Neural progenitor cell (in vitro differentiated cells): Measurements from ENCODE around the gene CUEDC1. TPM values are rescaled to one million over a fixed set of nuclear protein-coding genes. Genes with fewer than 3 reads are reported as not detected.

ENCODE experiments used
- DNase-seq: peaks from one replicate; pipeline ENCODE4 v3.0.0-alpha.2; 2016; ENCODE audit warnings: low spot score
- H2AFZ ChIP-seq: fragments of 200-600 bp; sonication (generic); replicated peaks from 2 replicates; pipeline ENCODE4 v1.6.1; 2016; ENCODE audit warnings: antibody characterized with exemption
- H3F3A ChIP-seq: fragments of 200-600 bp; sonication (generic); 2 replicates; pipeline ENCODE4 v1.6.1; 2016; ENCODE audit warnings: antibody characterized with exemption, low read depth
- H3K27ac ChIP-seq: fragments of 200-600 bp; sonication (generic); 2 replicates; pipeline ENCODE4 v1.5.1; 2016; ENCODE audit warnings: mild to moderate bottlenecking
- H3K27me3 ChIP-seq: fragments of 200-600 bp; sonication (generic); 2 replicates; pipeline ENCODE4 v1.6.1; 2016; ENCODE audit warnings: mild to moderate bottlenecking, moderate library complexity
- H3K36me3 ChIP-seq: fragments of 200-600 bp; sonication (generic); 2 replicates; pipeline ENCODE4 v1.5.1; 2016
- H3K4me1 ChIP-seq: fragments of 200-600 bp; sonication (generic); 2 replicates; pipeline ENCODE4 v1.6.1; 2016; ENCODE audit warnings: mixed run types
- H3K4me2 ChIP-seq: fragments of 200-600 bp; sonication (generic); 2 replicates; pipeline ENCODE4 v1.6.1; 2016
- H3K4me3 ChIP-seq: fragments of 200-600 bp; sonication (generic); 2 replicates; pipeline ENCODE4 v1.5.1; 2016
- H3K79me2 ChIP-seq: fragments of 200-600 bp; sonication (generic); 2 replicates; pipeline ENCODE4 v1.6.1; 2016; ENCODE audit warnings: low read depth
- H3K9ac ChIP-seq: fragments of 200-600 bp; sonication (generic); 2 replicates; pipeline ENCODE4 v1.6.1; 2016
- H3K9me3 ChIP-seq: fragments of 200-600 bp; sonication (generic); 2 replicates; pipeline ENCODE4 v1.5.1; 2016; ENCODE audit warnings: low read depth
- H4K20me1 ChIP-seq: fragments of 200-600 bp; sonication (generic); 2 replicates; pipeline ENCODE4 v1.6.1; 2016; ENCODE audit warnings: low read depth
- H3K27ac Mint-ChIP-seq: 3 replicates; pipeline ENCODE4 v1.8.0; 2021; ENCODE audit warnings: mixed read lengths
- H3K27me3 Mint-ChIP-seq: 2 replicates; pipeline ENCODE4 v1.8.0; 2022; ENCODE audit warnings: low read depth, mild to moderate bottlenecking, inconsistent platforms, moderate library complexity, mixed read lengths; ENCODE audit not compliant: insufficient read depth
- H3K36me3 Mint-ChIP-seq: 3 replicates; pipeline ENCODE4 v1.8.0; 2021; ENCODE audit warnings: mixed read lengths
- H3K4me1 Mint-ChIP-seq: 3 replicates; pipeline ENCODE4 v1.8.0; 2021; ENCODE audit warnings: mixed read lengths
- H3K4me3 Mint-ChIP-seq: 3 replicates; pipeline ENCODE4 v1.8.0; 2021; ENCODE audit warnings: mild to moderate bottlenecking, moderate library complexity, mixed read lengths
- H3K9me3 Mint-ChIP-seq: 3 replicates; pipeline ENCODE4 v1.8.0; 2020; ENCODE audit warnings: mixed read lengths
- EZH2 ChIP-seq: fragments of 200-600 bp; sonication (generic); IDR thresholded peaks from 2 replicates; pipeline ENCODE4 v1.6.1; 2017; ENCODE audit warnings: antibody characterized with exemption, mild to moderate bottlenecking, moderate library complexity
- EZH2phosphoT487 ChIP-seq: fragments of 200-600 bp; sonication (generic); IDR thresholded peaks from 2 replicates; pipeline ENCODE4 v1.6.1; 2017; ENCODE audit warnings: antibody characterized with exemption
- total RNA-seq: library from RNA; depleted of rRNA; stranded (reverse); fragments of >200 nt; gene quantifications from 2 replicates; pipeline ENCODE4 v1.2.3, GENCODE V29; 2015; ENCODE audit warnings: low replicate concordance
- TF ChIP-seq, protein P1 (sequence below): fragments of 200-600 bp; sonication (generic); IDR thresholded peaks from 2 replicates; pipeline ENCODE4 v1.5.1; 2017; ENCODE audit warnings: antibody characterized with exemption, mild to moderate bottlenecking

The CUEDC1 gene
- total RNA-seq, 1 donor from 2014 or later = 8.8 TPM

GRCh38 chr17:57911834-57912673 lies 43.2 kb downstream of the CUEDC1 start:
- Histone ChIP-seq H3K4me2 (peak overlapping the region; percentile 76), H4K20me1 (no peaks in the 10 kb centered on the region), H2AFZ (no peak overlapping the region), H3K79me2 (peaks cover 11% of the 10 kb centered on the region), H3K4me1 (peaks cover 70% of the 10 kb centered on the region), H3K9me3 (no peaks in the 10 kb centered on the region), H3K9ac (no peak overlapping the region), H3F3A (peaks cover 61% of the 10 kb centered on the region), H3K27ac (peak overlapping the region; percentile 81), H3K36me3 (no peaks in the 10 kb centered on the region), H3K4me3 (peak overlapping the region; percentile 18), H3K27me3 (no peaks in the 10 kb centered on the region)
- peaks cover 86% of the 10 kb centered on the region for H3K4me1 Mint-ChIP-seq
- H3K27me3 Mint-ChIP-seq = peaks cover 16% of the 10 kb centered on the region
- H3K27ac Mint-ChIP-seq = peak overlapping the region; percentile 96
- no peaks in the 10 kb centered on the region for H3K9me3 Mint-ChIP-seq
- peaks cover 3% of the 10 kb centered on the region for H3K36me3 Mint-ChIP-seq
- peak overlapping the region; percentile 20 for H3K4me3 Mint-ChIP-seq
- TF ChIP-seq EZH2phosphoT487 (no peak), EZH2 (no peak)
- TF ChIP-seq, protein P1, sequence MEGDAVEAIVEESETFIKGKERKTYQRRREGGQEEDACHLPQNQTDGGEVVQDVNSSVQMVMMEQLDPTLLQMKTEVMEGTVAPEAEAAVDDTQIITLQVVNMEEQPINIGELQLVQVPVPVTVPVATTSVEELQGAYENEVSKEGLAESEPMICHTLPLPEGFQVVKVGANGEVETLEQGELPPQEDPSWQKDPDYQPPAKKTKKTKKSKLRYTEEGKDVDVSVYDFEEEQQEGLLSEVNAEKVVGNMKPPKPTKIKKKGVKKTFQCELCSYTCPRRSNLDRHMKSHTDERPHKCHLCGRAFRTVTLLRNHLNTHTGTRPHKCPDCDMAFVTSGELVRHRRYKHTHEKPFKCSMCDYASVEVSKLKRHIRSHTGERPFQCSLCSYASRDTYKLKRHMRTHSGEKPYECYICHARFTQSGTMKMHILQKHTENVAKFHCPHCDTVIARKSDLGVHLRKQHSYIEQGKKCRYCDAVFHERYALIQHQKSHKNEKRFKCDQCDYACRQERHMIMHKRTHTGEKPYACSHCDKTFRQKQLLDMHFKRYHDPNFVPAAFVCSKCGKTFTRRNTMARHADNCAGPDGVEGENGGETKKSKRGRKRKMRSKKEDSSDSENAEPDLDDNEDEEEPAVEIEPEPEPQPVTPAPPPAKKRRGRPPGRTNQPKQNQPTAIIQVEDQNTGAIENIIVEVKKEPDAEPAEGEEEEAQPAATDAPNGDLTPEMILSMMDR = no peak
- DNase-seq = peak; percentile 93

DNA sequence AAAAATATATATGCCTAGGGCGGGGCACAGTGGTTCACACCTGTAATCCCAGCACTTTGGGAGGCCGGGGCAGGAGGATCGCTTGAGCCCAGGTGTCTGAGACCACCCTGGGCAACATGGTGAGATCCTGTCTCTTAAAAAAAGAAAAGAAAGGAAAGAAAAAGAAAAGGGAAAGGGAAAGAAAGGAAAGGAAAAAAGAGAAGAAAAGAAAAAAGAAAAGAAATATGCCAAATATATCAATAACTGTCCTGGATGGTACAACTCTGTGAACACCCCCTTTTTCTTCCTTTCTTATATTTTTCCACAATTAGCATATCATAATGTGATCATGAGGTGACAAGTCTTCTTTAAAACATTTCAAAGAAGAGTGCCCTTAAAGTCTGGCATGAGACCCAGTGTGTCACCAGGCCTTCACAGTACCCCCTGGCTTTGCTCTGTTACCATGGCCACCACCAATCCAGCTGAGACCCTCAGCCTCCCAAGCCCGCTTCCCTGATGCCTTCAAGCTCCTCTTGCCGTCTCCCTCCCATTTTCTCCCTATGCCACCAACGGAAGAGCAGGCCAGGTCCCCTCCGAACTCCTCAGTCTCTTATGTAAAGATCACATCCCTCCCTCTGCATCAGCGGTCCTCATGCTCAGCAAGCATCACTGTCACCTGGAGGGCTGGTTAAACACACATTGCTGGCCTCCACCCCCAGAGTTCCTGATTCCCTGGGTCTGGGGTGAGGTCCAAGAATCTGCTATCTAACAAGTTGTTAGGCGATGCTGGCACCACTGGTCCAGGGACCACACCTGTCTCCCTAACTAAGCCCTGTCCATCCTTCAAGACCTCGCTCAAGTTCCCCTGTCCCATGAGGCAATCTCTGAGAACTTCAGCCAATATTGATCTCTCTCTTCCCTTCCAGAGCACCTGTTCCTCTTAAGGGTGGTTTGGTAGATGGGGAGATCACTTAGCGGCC lies 44.5 kb downstream of the CUEDC1 start:
- Histone ChIP-seq H3K27me3 (no peaks in the 10 kb centered on the region), H3K27ac (no peak overlapping the region), H3K9me3 (no peaks in the 10 kb centered on the region), H3K9ac (no peak overlapping the region), H3K4me2 (peak overlapping the region; percentile 76), H3K79me2 (peaks cover 11% of the 10 kb centered on the region), H3F3A (peaks cover 59% of the 10 kb centered on the region), H4K20me1 (peaks cover 6% of the 10 kb centered on the region), H2AFZ (no peak overlapping the region), H3K4me1 (peaks cover 67% of the 10 kb centered on the region), H3K4me3 (no peak overlapping the region), H3K36me3 (no peaks in the 10 kb centered on the region)
- Mint-ChIP-seq H3K27me3 (peaks cover 5% of the 10 kb centered on the region), H3K36me3 (peaks cover 3% of the 10 kb centered on the region), H3K4me1 (peaks cover 84% of the 10 kb centered on the region), H3K9me3 (no peaks in the 10 kb centered on the region), H3K27ac (peak overlapping the region; percentile 16), H3K4me3 (peak overlapping the region; percentile 1)
- DNase-seq = no peak
- TF ChIP-seq, protein P1 = no peak
- TF ChIP-seq EZH2phosphoT487 = no peak
- no peak for TF ChIP-seq EZH2

DNA sequence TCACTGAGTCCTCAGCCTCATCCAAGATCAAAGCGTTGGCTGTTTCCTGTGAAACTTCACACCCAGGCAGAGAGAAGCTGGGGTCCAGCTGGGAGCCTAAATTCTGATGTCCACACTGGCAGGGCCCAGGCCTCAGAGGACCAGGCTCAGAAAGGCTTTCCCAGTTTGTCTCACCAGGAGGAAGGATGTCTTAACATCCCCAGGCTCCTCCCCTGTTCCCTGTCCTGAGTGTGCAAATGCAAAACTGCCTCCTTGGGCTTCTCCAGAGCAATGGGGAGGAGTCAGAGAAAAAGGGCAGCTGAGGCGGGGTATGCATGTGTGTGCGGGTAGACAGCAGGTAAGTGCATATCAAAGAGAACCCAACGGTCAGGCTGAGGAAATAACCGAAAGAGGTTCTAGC lies 45.7 kb downstream of the CUEDC1 start:
- TF ChIP-seq, protein P1 = no peak
- H3K9me3 Mint-ChIP-seq = no peaks in the 10 kb centered on the region
- Histone ChIP-seq H3K4me1 (peaks cover 65% of the 10 kb centered on the region), H3K27me3 (no peaks in the 10 kb centered on the region), H3K9ac (no peak overlapping the region), H4K20me1 (peaks cover 15% of the 10 kb centered on the region), H3K4me2 (no peak overlapping the region), H3K4me3 (no peak overlapping the region), H3K9me3 (no peaks in the 10 kb centered on the region), H3K36me3 (no peaks in the 10 kb centered on the region), H2AFZ (no peak overlapping the region), H3K79me2 (peaks cover 11% of the 10 kb centered on the region), H3K27ac (no peak overlapping the region), H3F3A (peaks cover 59% of the 10 kb centered on the region)
- DNase-seq = no peak
- peaks cover 3% of the 10 kb centered on the region for H3K36me3 Mint-ChIP-seq
- peaks cover 5% of the 10 kb centered on the region for H3K27me3 Mint-ChIP-seq
- H3K4me3 Mint-ChIP-seq = no peak overlapping the region
- H3K4me1 Mint-ChIP-seq = peaks cover 84% of the 10 kb centered on the region
- peak overlapping the region; percentile 57 for H3K27ac Mint-ChIP-seq
